SHP77 (cell line): ENCODE data around the gene PRAMEF18.
"Not testable (repeated sequence)": the region's sequence is repeated elsewhere in the genome, so short reads cannot be mapped to it uniquely, and the experiment has no call there.

Experiments
- DNase-seq, 2 experiments: peaks; one replicate each; lab custom pipeline; 2025; lab: John Stamatoyannopoulos, UW

PRAMEF18 gene

GRCh38 chr1:13208712-13209111 is 17.2 kb downstream of the PRAMEF18 start:
- DNase-seq, result not testable (repeated sequence)

- DNase-seq, result not testable (repeated sequence)
Measured at GRCh38 chr1:13201309-13201708, 24.6 kb downstream of the PRAMEF18 start, which contains the start of gene PRAMEF13. Gene PRAMEF13 (minus strand): TSS chr1:13201409. CDS start chr1:13199589, 1,820 bp downstream.
